Right lobe of liver (tissue), 4 donors: ENCODE measurements around the gene ECE1.
A peak's percentile ranks its signal among the peaks of the same experiment; 100 is the strongest.

ENCODE experiments used
- CTCF ChIP-seq, 4 donors: fragments of 200-600 bp in 3 of 4; fragments of 450-650 bp in 1 of 4; IDR thresholded peaks; one replicate each; pipeline versions ENCODE4 v1.5.1 to v1.8.0; 2016 to 2022; ENCODE audit warnings: antibody characterized with exemption in 4 of 4, mild to moderate bottlenecking in 2 of 4
- POLR2A ChIP-seq: fragments of 450-650 bp; IDR thresholded peaks from one replicate; pipeline ENCODE4 v1.6.1; 2017; ENCODE audit warnings: antibody characterized with exemption, mild to moderate bottlenecking
- donor health status: DM: no; HTN: no; CAD: no.
- donor health status: DM: no; HTN: no; CAD: no.
- donor health status: DM: no; HTN: yes; CAD: no.

GRCh38 chr1:21329209-21329844, 39.1 kb upstream of the ECE1 start:
- TF ChIP-seq POLR2A (peak; percentile 69), CTCF (IDR thresholded peaks at IDR 0.05) (no peak)
